Panc1 (cell line): ENCODE data around the gene NTM.

Experiments used
- POLR2AphosphoS5 ChIP-seq: IDR thresholded peaks from 2 replicates; pipeline ENCODE4 v1.6.1; 2012; ENCODE audit warnings: mild to moderate bottlenecking, low read depth, low read length, moderate library complexity
- SIN3A ChIP-seq: IDR thresholded peaks from 2 replicates; pipeline ENCODE4 v1.6.1; 2012; ENCODE audit warnings: low read depth, mild to moderate bottlenecking, low read length, moderate library complexity, borderline replicate concordance; ENCODE audit not compliant: insufficient read depth
- TCF7L2 ChIP-seq: IDR thresholded peaks from 2 replicates; pipeline ENCODE4 v1.6.1; 2011; ENCODE audit warnings: mild to moderate bottlenecking, low read depth, low read length, inconsistent platforms
- TF ChIP-seq, protein P1 (sequence below): fragments of 450-650 bp; IDR thresholded peaks from 2 replicates; pipeline ENCODE4 v1.5.1; 2017; ENCODE audit warnings: mild to moderate bottlenecking

GRCh38 chr11:132208477-132209055 is 838.2 kb downstream of the NTM start:
- TF ChIP-seq POLR2AphosphoS5 = no peak
- TF ChIP-seq TCF7L2 = no peak
- no peak for TF ChIP-seq SIN3A
- TF ChIP-seq, protein P1, sequence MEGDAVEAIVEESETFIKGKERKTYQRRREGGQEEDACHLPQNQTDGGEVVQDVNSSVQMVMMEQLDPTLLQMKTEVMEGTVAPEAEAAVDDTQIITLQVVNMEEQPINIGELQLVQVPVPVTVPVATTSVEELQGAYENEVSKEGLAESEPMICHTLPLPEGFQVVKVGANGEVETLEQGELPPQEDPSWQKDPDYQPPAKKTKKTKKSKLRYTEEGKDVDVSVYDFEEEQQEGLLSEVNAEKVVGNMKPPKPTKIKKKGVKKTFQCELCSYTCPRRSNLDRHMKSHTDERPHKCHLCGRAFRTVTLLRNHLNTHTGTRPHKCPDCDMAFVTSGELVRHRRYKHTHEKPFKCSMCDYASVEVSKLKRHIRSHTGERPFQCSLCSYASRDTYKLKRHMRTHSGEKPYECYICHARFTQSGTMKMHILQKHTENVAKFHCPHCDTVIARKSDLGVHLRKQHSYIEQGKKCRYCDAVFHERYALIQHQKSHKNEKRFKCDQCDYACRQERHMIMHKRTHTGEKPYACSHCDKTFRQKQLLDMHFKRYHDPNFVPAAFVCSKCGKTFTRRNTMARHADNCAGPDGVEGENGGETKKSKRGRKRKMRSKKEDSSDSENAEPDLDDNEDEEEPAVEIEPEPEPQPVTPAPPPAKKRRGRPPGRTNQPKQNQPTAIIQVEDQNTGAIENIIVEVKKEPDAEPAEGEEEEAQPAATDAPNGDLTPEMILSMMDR = no peak
